CD14-positive monocyte (primary cell): ENCODE data around the gene TMEM53. TPM values are rescaled to one million over a fixed set of nuclear protein-coding genes. Genes with fewer than 3 reads are reported as not detected.

Experiments used
- DNase-seq, 3 donors: peaks; one replicate each; pipeline ENCODE4 v3.0.0-alpha.2; 2011 to 2022
- H2AFZ ChIP-seq: 2 replicates; pipeline ENCODE4 v1.6.0; 2012; ENCODE audit warnings: mild to moderate bottlenecking, low read depth, low read length, inconsistent platforms; ENCODE audit not compliant: insufficient read depth, poor library complexity, severe bottlenecking
- H3K27ac ChIP-seq, 2 donors: 1 replicate in 1 of 2; 2 replicates in 1 of 2; pipeline ENCODE4 v1.5.1; 2012 to 2013; ENCODE audit warnings: low read length in 2 of 2, control low read depth in 1 of 2, inconsistent platforms in 1 of 2, low read depth in 1 of 2, mild to moderate bottlenecking in 1 of 2
- H3K27me3 ChIP-seq, 2 donors: one replicate each; pipeline versions ENCODE4 v1.6.0 to v1.6.1; 2011 to 2013; ENCODE audit warnings: low read length in 2 of 2; ENCODE audit not compliant: control insufficient read depth in 2 of 2, insufficient read depth in 2 of 2
- H3K36me3 ChIP-seq, 2 donors: replicated peaks in 1 of 2; 1 replicate in 1 of 2; 2 replicates in 1 of 2; pipeline versions ENCODE4 v1.5.1 to v1.6.1; 2012 to 2013; ENCODE audit warnings: low read length in 2 of 2, control low read depth in 1 of 2, inconsistent platforms in 1 of 2, mild to moderate bottlenecking in 1 of 2; ENCODE audit not compliant: insufficient read depth in 2 of 2, control insufficient read depth in 1 of 2
- H3K4me1 ChIP-seq, 2 donors: 1 replicate in 1 of 2; 2 replicates in 1 of 2; pipeline versions ENCODE4 v1.5.1 to v1.6.1; 2012 to 2013; ENCODE audit warnings: low read length in 2 of 2, control low read depth in 1 of 2, inconsistent platforms in 1 of 2, mild to moderate bottlenecking in 1 of 2, moderate library complexity in 1 of 2; ENCODE audit not compliant: insufficient read depth in 2 of 2, control insufficient read depth in 1 of 2
- H3K4me2 ChIP-seq: replicated peaks from 2 replicates; pipeline ENCODE3; 2012; ENCODE audit warnings: low read length, moderate library complexity, mild to moderate bottlenecking; ENCODE audit not compliant: poor library complexity, severe bottlenecking; ENCODE audit errors: extremely low read depth
- H3K4me3 ChIP-seq, 3 experiments: fragments of 200-600 bp in 1 of 3; sonication (generic) in 1 of 3; replicated peaks in 1 of 3; 1 replicate in 2 of 3; 2 replicates in 1 of 3; pipeline ENCODE4 v1.5.1; 2011 to 2013; ENCODE audit warnings: low read length in 3 of 3, mild to moderate bottlenecking in 3 of 3, control low read depth in 2 of 3, low read depth in 2 of 3, inconsistent platforms in 1 of 3, moderate library complexity in 1 of 3
- H3K79me2 ChIP-seq: 2 replicates; pipeline ENCODE4 v1.6.0; 2012; ENCODE audit warnings: mild to moderate bottlenecking, control low read depth, inconsistent platforms, low read length, moderate library complexity; ENCODE audit not compliant: insufficient read depth
- H3K9ac ChIP-seq: 2 replicates; pipeline ENCODE4 v1.6.0; 2017; ENCODE audit warnings: low read length, mild to moderate bottlenecking; ENCODE audit not compliant: insufficient read depth, poor library complexity, severe bottlenecking
- H3K9me3 ChIP-seq, 2 donors: replicated peaks in 1 of 2; 1 replicate in 1 of 2; 2 replicates in 1 of 2; pipeline versions ENCODE4 v1.5.1 to v1.6.1; 2012 to 2013; ENCODE audit warnings: low read length in 2 of 2, control low read depth in 1 of 2; ENCODE audit not compliant: control insufficient read depth in 1 of 2, insufficient read depth in 1 of 2
- H4K20me1 ChIP-seq: 2 replicates; pipeline ENCODE4 v1.6.0; 2012; ENCODE audit warnings: mild to moderate bottlenecking, low read length, control low read depth, moderate library complexity; ENCODE audit not compliant: insufficient read depth
- H3K27ac Mint-ChIP-seq, 7 donors: one replicate each; pipeline ENCODE4 v1.8.0; 2020; ENCODE audit warnings: mild to moderate bottlenecking in 7 of 7, mixed read lengths in 7 of 7, moderate library complexity in 6 of 7, inconsistent platforms in 2 of 7
- H3K27me3 Mint-ChIP-seq, 3 donors: one replicate each; pipeline ENCODE4 v1.8.0; 2021 to 2022; ENCODE audit warnings: low read depth in 3 of 3, mild to moderate bottlenecking in 3 of 3, mixed read lengths in 3 of 3, moderate library complexity in 3 of 3, inconsistent platforms in 1 of 3
- H3K36me3 Mint-ChIP-seq, 2 donors: one replicate each; pipeline ENCODE4 v1.8.0; 2020; ENCODE audit warnings: mixed read lengths in 2 of 2, inconsistent platforms in 1 of 2, mild to moderate bottlenecking in 1 of 2
- H3K4me1 Mint-ChIP-seq: one replicate; pipeline ENCODE4 v1.8.0; 2020; ENCODE audit warnings: mild to moderate bottlenecking, mixed read lengths
- H3K4me3 Mint-ChIP-seq, 2 donors: one replicate each; pipeline ENCODE4 v1.8.0; 2020; ENCODE audit warnings: mild to moderate bottlenecking in 2 of 2, mixed read lengths in 2 of 2, moderate library complexity in 1 of 2
- H3K9me3 Mint-ChIP-seq, 7 donors: one replicate each; pipeline ENCODE4 v1.8.0; 2020 to 2022; ENCODE audit warnings: mixed read lengths in 7 of 7, mild to moderate bottlenecking in 6 of 7, moderate library complexity in 6 of 7, inconsistent platforms in 2 of 7
- CTCF ChIP-seq: fragments of 200-600 bp; IDR thresholded peaks from one replicate; pipeline ENCODE4 v1.8.0; 2022; ENCODE audit warnings: antibody characterized with exemption, mild to moderate bottlenecking
- WGBS: methylation state at CpG from one replicate; pipeline ENCODE4 v1.1.5; 2013; ENCODE audit warnings: missing lambda C conversion rate; ENCODE audit not compliant: insufficient coverage; 5-methylcytosine and 5-hydroxymethylcytosine counted together
- intact Hi-C, 2 donors: fragments of 100-400 bp; cut with micrococcal nuclease; formaldehyde crosslinking; loops; one replicate each; pipeline versions ENCODE4 v1.15.0 to v1.15.1; 2023
- polyA plus RNA-seq, 3 donors: library from polyadenylated mRNA; depleted of rRNA in 1 of 3; unstranded in 2 of 3; stranded (reverse) in 1 of 3; fragments of 300-500 nt in 2 of 3; fragments of >200 nt in 1 of 3; fragmentation: Illumina TruSeq in 2 of 3; gene quantifications; 1 replicate in 2 of 3; 2 replicates in 1 of 3; pipeline ENCODE4 v1.2.3, GENCODE V29; 2012 to 2021

TMEM53 gene
- polyA plus RNA-seq, 3 donors: 4.8 to 8.8 (median 8.6) TPM

GRCh38 chr1:44647896-44648295, 26.4 kb downstream of the TMEM53 start:
- WGBS: 100% methylated on average over 2 of the region's 2 CpGs
- H3K9me3 ChIP-seq: no peaks in the 10 kb centered on the region
- H2AFZ ChIP-seq: no peak overlapping the region
- no peaks in the 10 kb centered on the region for H3K27me3 ChIP-seq
- Mint-ChIP-seq H3K36me3 (peaks cover 85 to 93% of the 10 kb centered on the region in 2 donors), H3K27me3 (no peaks in the 10 kb centered on the region), H3K4me3 (no peak overlapping the region), H3K27ac (peak overlapping the region in 1 of 7 donors; percentile 15), H3K9me3 (no peaks in the 10 kb centered on the region), H3K4me1 (peaks cover 1% of the 10 kb centered on the region)
- no peak for TF ChIP-seq CTCF
- H3K4me3 ChIP-seq: no peak overlapping the region
- H3K4me1 ChIP-seq: no peaks in the 10 kb centered on the region
- peaks cover 80% of the 10 kb centered on the region for H4K20me1 ChIP-seq
- no peak for DNase-seq
- intact Hi-C loops: no loop called here
- no peak overlapping the region for H3K9ac ChIP-seq
- H3K36me3 ChIP-seq: peaks cover 86 to 94% of the 10 kb centered on the region in 2 donors
- no peak overlapping the region for H3K27ac ChIP-seq
- no peak overlapping the region for H3K4me2 ChIP-seq
- H3K79me2 ChIP-seq: peaks cover 11% of the 10 kb centered on the region

- H3K9me3 Mint-ChIP-seq: no peaks in the 10 kb centered on the region
- peaks cover 22% of the 10 kb centered on the region for H3K79me2 ChIP-seq
- peak overlapping the region in 1 of 7 donors; percentile 70 for H3K27ac Mint-ChIP-seq
- no peaks in the 10 kb centered on the region for H3K27me3 Mint-ChIP-seq
- H3K4me1 ChIP-seq: no peaks in the 10 kb centered on the region
- no peak overlapping the region for H3K27ac ChIP-seq
- no peak overlapping the region for H2AFZ ChIP-seq
- H3K36me3 Mint-ChIP-seq: peaks cover 95 to 100% of the 10 kb centered on the region in 2 donors
- no peak overlapping the region for H3K4me3 Mint-ChIP-seq
- no peak overlapping the region for H3K9ac ChIP-seq
- no peaks in the 10 kb centered on the region for H3K9me3 ChIP-seq
- H3K4me1 Mint-ChIP-seq: peaks cover 1% of the 10 kb centered on the region
- no peak overlapping the region for H3K4me2 ChIP-seq
- no peak overlapping the region for H3K4me3 ChIP-seq
- TF ChIP-seq CTCF: no peak
- H3K36me3 ChIP-seq: peaks cover 100% of the 10 kb centered on the region in 2 donors
- no peak for DNase-seq
- H4K20me1 ChIP-seq: peaks cover 80% of the 10 kb centered on the region
- intact Hi-C loops: no loop called here
- H3K27me3 ChIP-seq: no peaks in the 10 kb centered on the region
- WGBS: 97% methylated on average over 12 of the region's 28 CpGs
Measured at GRCh38 chr1:44646261-44647110, 27.8 kb downstream of the TMEM53 start.
